ENCODE measurements around the gene MERTK.
"Not testable (repeated sequence)": the region's sequence is repeated elsewhere in the genome, so short reads cannot be mapped to it uniquely, and the experiment has no call there.

Gene MERTK

GRCh38 chr2:112061299-112061698, 162.9 kb downstream of the MERTK start:
- ChIA-PET CTCF (no interaction called here), POLR2A (interaction anchor here (0.5 kb wide), 1 partner anchor 19 kb away, joined by 6 read pairs; no protein-coding TSS in a partner anchor)
- TF ChIP-seq CTCF (IDR thresholded peaks at IDR 0.05; ENCODE audit: control extremely low read depth, extremely low read depth, low read depth, missing control alignments), result no peak
- DNase-seq (ENCODE audit: extremely low spot score), result no peak

DNA sequence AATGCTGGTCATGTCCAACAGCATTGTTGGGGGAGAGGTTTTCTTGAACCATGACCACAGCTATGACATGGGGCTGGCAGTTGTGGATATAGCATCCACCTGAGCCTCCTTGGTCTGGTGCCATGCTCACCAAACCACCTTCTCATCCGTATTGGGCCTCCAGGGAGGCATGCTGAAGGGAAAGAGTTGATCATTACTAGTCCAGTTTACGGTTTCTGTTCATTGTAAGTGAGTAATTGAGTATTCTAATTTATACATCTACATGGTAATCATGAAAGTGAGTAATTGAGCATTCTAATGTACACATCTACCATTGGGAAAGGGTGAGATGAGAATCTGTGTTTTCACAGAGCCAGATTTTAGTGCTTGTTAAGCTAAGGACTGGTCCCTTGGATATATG, 163.4 kb downstream of the MERTK start:
- TF ChIP-seq CTCF (IDR thresholded peaks at IDR 0.05; ENCODE audit: control extremely low read depth, extremely low read depth, low read depth, missing control alignments), result no peak
- no peak for DNase-seq (ENCODE audit: extremely low spot score)
- CTCF ChIA-PET, result no interaction called here
- POLR2A ChIA-PET, result interaction anchor here (0.5 kb wide), 1 partner anchor 18 kb away, joined by 6 read pairs; no protein-coding TSS in a partner anchor

- no peak for TF ChIP-seq CTCF (IDR thresholded peaks at IDR 0.05; ENCODE audit: control extremely low read depth, extremely low read depth, low read depth, missing control alignments)
- ChIA-PET POLR2A (no interaction called here), CTCF (interaction anchor here (1.6 to 1.9 kb wide), 2 partner anchors 8 to 19 kb away, joined by 4 to 5 read pairs; partner anchors contain the start of gene TMEM87B)
- no peak for DNase-seq (ENCODE audit: extremely low spot score)
These were observed 164.5 kb downstream of the MERTK start for GRCh38 chr2:112062894-112063293.

DNA sequence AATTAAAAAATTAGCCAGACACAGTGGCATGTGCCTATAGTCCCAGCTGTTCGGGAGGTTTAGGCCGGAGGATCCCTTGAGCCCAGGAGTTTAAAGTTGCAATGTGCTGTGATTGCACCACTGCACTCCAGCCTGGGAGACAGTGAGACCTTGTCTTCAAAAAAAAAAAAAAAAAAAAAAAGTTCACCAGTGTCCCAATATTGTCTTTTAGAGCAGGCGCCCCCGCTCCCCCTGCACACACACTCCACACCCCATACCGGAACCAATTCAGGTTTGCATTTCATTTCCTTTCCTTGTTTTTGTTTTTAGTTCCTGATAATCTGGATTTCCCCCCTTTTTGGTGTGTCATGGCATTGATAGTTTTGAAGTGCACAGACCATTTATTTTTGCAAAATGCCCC, 167.1 kb downstream of the MERTK start:
- DNase-seq (ENCODE audit: extremely low spot score), result no peak
- POLR2A ChIA-PET, result no interaction called here
- no peak for TF ChIP-seq CTCF (IDR thresholded peaks at IDR 0.05; ENCODE audit: control extremely low read depth, extremely low read depth, low read depth, missing control alignments)
- CTCF ChIA-PET, result no interaction called here

GRCh38 chr2:112065966-112066365, 167.6 kb downstream of the MERTK start:
- ChIA-PET POLR2A (no interaction called here), CTCF (no interaction called here)
- no peak for TF ChIP-seq CTCF (IDR thresholded peaks at IDR 0.05; ENCODE audit: control extremely low read depth, extremely low read depth, low read depth, missing control alignments)
- DNase-seq (ENCODE audit: extremely low spot score), result no peak

DNA sequence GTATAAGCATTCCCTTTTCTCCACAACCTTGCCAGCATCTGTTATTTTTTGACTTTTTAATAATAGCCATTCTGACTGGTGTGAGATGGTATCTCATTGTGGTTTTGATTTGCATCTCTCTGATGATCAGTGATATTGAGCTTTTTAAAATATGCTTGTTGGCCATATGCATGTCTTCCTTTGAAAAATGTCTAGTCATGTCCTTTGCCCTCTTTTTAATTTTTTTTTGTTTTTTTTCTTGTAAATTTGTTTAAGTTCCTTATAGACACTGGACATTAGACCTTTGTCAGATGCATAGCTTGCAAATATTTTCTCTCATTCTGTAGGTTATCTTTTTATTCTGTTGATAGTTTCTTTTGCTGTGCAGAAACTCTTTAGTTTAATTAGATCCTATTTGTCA, 171.4 kb downstream of the MERTK start:
- DNase-seq (ENCODE audit: extremely low spot score); POLR2A ChIA-PET: not testable (repeated sequence)
- CTCF ChIA-PET, result interaction anchor here (1.0 kb wide), 1 partner anchor 11 kb away, joined by 4 read pairs; no protein-coding TSS in a partner anchor

- ChIA-PET CTCF (interaction anchor here (0.8 to 3.2 kb wide), 5 partner anchors 10 to 25 kb away, joined by 3 to 15 read pairs (median 6); no protein-coding TSS in a partner anchor), POLR2A (no interaction called here)
- no peak for DNase-seq (ENCODE audit: extremely low spot score)
- TF ChIP-seq CTCF (IDR thresholded peaks at IDR 0.05; ENCODE audit: control extremely low read depth, extremely low read depth, low read depth, missing control alignments), result no peak
These were observed 175.5 kb downstream of the MERTK start for GRCh38 chr2:112073875-112074274.
